Loucy (cell line): ENCODE results near the gene GIMAP5.

Experiments used
- H2AFZ ChIP-seq: fragments of 200-600 bp; sonication (generic); 2 replicates; pipeline ENCODE4 v1.6.0; 2016; ENCODE audit warnings: antibody characterized with exemption, mild to moderate bottlenecking, low read length, moderate library complexity
- H3F3A ChIP-seq: fragments of 200-600 bp; 2 replicates; pipeline ENCODE4 v1.6.0; 2016; ENCODE audit warnings: antibody characterized with exemption, low read depth, mild to moderate bottlenecking
- H3K27me3 ChIP-seq: fragments of 200-600 bp; sonication (generic); 2 replicates; pipeline ENCODE4 v1.6.1; 2014; ENCODE audit warnings: low read length, mild to moderate bottlenecking; ENCODE audit not compliant: insufficient read depth, poor library complexity, severe bottlenecking
- H3K36me3 ChIP-seq: fragments of 200-600 bp; sonication (generic); 2 replicates; pipeline ENCODE4 v1.6.1; 2016; ENCODE audit warnings: low read length; ENCODE audit not compliant: insufficient read depth
- H3K4me1 ChIP-seq: fragments of 200-600 bp; sonication (generic); 2 replicates; pipeline ENCODE4 v1.5.1; 2014; ENCODE audit warnings: low read length, mild to moderate bottlenecking; ENCODE audit not compliant: insufficient read depth, poor library complexity, severe bottlenecking
- H3K4me2 ChIP-seq: fragments of 200-600 bp; sonication (generic); 2 replicates; pipeline ENCODE4 v1.6.0; 2014; ENCODE audit warnings: antibody characterized with exemption, low read length, low read depth, mild to moderate bottlenecking; ENCODE audit not compliant: poor library complexity, severe bottlenecking
- H3K4me3 ChIP-seq: fragments of 200-600 bp; sonication (generic); 2 replicates; pipeline ENCODE4 v1.5.1; 2014; ENCODE audit warnings: low read length, mild to moderate bottlenecking, mixed read lengths; ENCODE audit not compliant: poor library complexity, severe bottlenecking
- H3K79me2 ChIP-seq: fragments of 200-600 bp; sonication (generic); 2 replicates; pipeline ENCODE4 v1.6.1; 2014; ENCODE audit warnings: low read length; ENCODE audit not compliant: insufficient read depth
- H3K9ac ChIP-seq: fragments of 200-600 bp; sonication (generic); 2 replicates; pipeline ENCODE4 v1.6.0; 2014; ENCODE audit warnings: mild to moderate bottlenecking, low read depth, low read length, moderate library complexity; ENCODE audit not compliant: poor library complexity, severe bottlenecking
- H3K9me2 ChIP-seq: fragments of 200-600 bp; sonication (generic); replicated peaks from 2 replicates; pipeline ENCODE4 v1.6.1; 2016; ENCODE audit warnings: low read depth, low read length, mixed read lengths
- H3K9me3 ChIP-seq: fragments of 200-600 bp; sonication (generic); 2 replicates; pipeline ENCODE4 v1.6.1; 2014; ENCODE audit warnings: mild to moderate bottlenecking, antibody characterized with exemption, low read length, low read depth; ENCODE audit not compliant: insufficient read depth
- H4K20me1 ChIP-seq: fragments of 200-600 bp; sonication (generic); 2 replicates; pipeline ENCODE4 v1.6.0; 2014; ENCODE audit warnings: antibody characterized with exemption, low read length, mild to moderate bottlenecking; ENCODE audit not compliant: insufficient read depth, poor library complexity, severe bottlenecking
- CTCF ChIP-seq: fragments of 200-600 bp; sonication (generic); conservative IDR thresholded peaks from 2 replicates; pipeline ENCODE4 v1.5.1; 2014; ENCODE audit warnings: mild to moderate bottlenecking, antibody characterized with exemption, low read length
- EZH2phosphoT487 ChIP-seq: fragments of 200-600 bp; IDR thresholded peaks from 2 replicates; pipeline ENCODE4 v1.6.1; 2018; ENCODE audit warnings: antibody characterized with exemption, mild to moderate bottlenecking, moderate library complexity, borderline replicate concordance

The GIMAP5 gene

GRCh38 chr7:150742286-150742968, 5.2 kb downstream of the GIMAP5 start:
- Histone ChIP-seq H3K9ac (no peak overlapping the region), H3K79me2 (peaks cover 31% of the 10 kb centered on the region), H3K4me1 (peaks cover 24% of the 10 kb centered on the region), H3K9me2 (no peaks in the 10 kb centered on the region), H2AFZ (no peak overlapping the region), H3K4me3 (no peak overlapping the region), H3K27me3 (no peaks in the 10 kb centered on the region), H4K20me1 (no peaks in the 10 kb centered on the region), H3K9me3 (0 out of 2 replicates have a peak, but pooled peaks cover 4% of the 10 kb centered on the region), H3K4me2 (peak overlapping the region; percentile 25), H3F3A (no peaks in the 10 kb centered on the region), H3K36me3 (0 out of 2 replicates have a peak, but pooled peaks cover 8% of the 10 kb centered on the region)
- TF ChIP-seq EZH2phosphoT487 (no peak), CTCF (no peak)

DNA sequence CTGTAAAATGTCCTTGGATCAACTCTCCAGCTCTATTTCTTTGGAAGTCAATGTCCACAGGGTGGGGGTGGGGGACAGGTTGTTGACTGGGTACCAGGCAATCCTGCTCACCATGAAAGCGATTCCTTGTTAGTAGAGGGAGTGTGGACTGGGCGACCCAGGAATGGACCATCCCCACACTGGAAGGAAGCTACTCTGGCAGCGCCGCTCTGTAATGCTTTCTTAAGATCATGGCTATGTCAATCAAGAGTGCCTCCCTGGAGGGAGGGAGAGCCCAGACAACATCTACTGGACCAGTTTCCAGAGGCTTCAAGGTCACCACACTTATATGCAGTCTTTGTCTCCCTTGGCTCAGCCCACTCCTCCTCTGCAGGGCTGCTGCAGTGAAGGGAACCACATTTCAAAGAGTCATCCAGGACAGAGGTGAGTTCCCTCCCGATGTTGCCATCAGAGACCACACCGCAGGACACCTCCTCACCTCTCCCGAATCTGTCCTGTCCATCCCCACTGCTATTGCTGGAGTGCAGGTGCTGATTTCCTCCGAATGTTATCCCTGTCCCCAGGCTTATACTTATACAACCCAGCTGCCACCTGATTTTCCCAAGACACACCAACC, 6.9 kb downstream of the GIMAP5 start:
- no peak overlapping the region for H2AFZ ChIP-seq
- no peaks in the 10 kb centered on the region for H4K20me1 ChIP-seq
- no peaks in the 10 kb centered on the region for H3F3A ChIP-seq
- H3K4me1 ChIP-seq = peaks cover 18% of the 10 kb centered on the region
- H3K9ac ChIP-seq = no peak overlapping the region
- H3K36me3 ChIP-seq = 0 out of 2 replicates have a peak, but pooled peaks cover 8% of the 10 kb centered on the region
- no peak overlapping the region for H3K4me3 ChIP-seq
- TF ChIP-seq CTCF (no peak), EZH2phosphoT487 (no peak)
- 0 out of 2 replicates have a peak, but pooled peaks cover 4% of the 10 kb centered on the region for H3K9me3 ChIP-seq
- no peak overlapping the region for H3K4me2 ChIP-seq
- peaks cover 13% of the 10 kb centered on the region; the same call in 1 of the 2 replicates for H3K79me2 ChIP-seq
- no peaks in the 10 kb centered on the region for H3K27me3 ChIP-seq
- no peaks in the 10 kb centered on the region for H3K9me2 ChIP-seq

DNA sequence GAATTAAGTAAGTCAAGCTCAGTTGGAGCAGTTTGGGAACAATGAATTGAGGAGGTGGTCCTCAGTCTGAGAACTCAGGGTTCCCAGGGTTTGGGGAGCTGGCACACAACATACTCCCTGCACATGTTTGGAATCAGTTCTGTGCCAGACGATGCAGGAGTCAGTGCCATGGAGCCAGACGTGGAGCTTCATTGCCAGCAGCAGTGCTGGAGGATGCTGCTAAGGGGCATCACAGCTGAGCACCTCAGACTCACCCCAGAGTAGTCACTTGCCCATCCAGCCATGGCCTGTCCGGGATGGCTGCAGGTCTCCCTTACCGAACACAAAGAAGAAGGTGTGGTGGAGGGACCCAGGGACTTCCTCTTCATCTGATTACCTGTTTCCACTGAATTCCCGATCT, 7.9 kb downstream of the GIMAP5 start:
- H3K9ac ChIP-seq = no peak overlapping the region
- H3K4me2 ChIP-seq = no peak overlapping the region
- 0 out of 2 replicates have a peak, but pooled peaks cover 1% of the 10 kb centered on the region for H3K9me3 ChIP-seq
- H3K9me2 ChIP-seq = no peaks in the 10 kb centered on the region
- H3F3A ChIP-seq = no peaks in the 10 kb centered on the region
- peaks cover 13% of the 10 kb centered on the region for H3K4me1 ChIP-seq
- no peak overlapping the region for H2AFZ ChIP-seq
- H3K36me3 ChIP-seq = 0 out of 2 replicates have a peak, but pooled peaks cover 8% of the 10 kb centered on the region
- H3K79me2 ChIP-seq = peaks cover 4% of the 10 kb centered on the region; the same call in 1 of the 2 replicates
- no peak overlapping the region for H3K4me3 ChIP-seq
- H4K20me1 ChIP-seq = no peaks in the 10 kb centered on the region
- H3K27me3 ChIP-seq = no peaks in the 10 kb centered on the region
- TF ChIP-seq EZH2phosphoT487 (no peak), CTCF (no peak)
